ENCODE data around the gene KIAA1958.
"Not testable (repeated sequence)": the region's sequence is repeated elsewhere in the genome, so short reads cannot be mapped to it uniquely, and the experiment has no call there.

Gene KIAA1958

DNA sequence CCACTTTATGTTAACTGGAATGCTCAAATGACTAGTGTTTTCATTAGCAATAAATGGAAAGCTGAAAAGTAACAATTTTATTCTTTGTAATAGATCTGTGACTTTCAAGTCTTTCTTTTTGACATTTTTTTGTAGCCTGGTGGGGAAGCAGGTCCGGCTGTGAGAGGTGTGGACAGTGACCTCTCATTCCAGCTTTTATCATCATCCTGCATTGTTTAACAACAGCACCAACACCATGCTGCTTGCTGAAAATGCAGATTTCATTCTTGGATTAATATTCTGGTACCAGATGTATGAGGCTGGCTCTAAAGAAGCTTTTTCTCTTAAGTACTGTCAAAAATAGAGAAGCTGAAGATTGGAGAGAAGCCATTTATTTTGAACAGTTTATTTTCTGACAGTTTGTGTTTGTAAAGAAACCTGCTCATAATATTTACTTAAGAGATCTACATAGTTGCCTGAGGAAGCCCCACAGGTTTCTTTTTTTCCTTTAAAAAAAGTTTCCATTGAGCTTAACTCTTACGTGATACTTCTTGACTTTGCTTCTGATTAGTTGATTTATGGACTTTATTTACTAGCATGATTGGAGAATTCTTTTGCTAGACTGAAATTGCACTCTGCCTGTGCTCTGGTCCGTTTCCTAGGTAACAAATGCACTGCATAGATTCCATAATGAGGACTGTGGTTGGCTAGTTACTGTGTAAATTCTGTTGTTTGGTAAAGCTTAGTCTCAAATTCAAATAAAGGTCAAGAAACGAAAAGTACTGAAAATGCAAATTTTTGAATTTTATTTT is 3.4 kb downstream of the KIAA1958 start:
- peak; percentile 28 for DNase-seq

DNA sequence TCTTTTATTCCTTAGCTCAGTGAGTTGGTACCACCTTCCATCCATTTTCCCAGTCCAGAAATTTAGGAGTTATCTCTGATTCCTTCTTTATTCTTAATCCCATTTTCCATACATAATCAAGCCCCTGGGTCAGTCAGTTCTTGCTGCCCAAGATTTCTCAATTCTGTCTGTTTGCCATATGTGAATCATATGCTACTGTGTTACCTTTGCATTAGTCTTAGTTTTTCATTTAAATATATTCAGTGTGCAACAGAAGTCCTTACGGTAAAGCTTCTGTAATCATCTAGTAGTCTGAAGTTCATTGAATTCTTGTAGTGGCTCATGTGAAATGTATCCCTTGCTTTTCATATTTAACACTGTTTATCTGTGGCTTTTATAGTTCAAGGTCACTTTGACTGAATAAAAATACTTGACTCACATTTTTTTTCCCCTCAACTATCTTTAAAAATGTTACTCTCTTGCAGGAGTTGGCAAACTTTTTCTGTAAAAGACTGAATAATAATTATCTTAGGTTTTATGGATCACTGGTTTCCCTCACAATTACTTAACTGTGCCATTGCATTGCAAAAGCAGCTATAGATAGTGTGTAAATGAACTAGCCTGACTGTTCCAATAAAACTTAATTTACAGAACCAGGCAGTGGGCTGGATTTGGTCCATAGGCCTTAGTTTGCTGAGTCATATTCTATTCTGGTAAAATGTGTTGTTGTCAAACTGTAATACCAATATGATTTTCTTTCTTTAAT is 6.9 kb downstream of the KIAA1958 start:
- DNase-seq = no peak

DNA sequence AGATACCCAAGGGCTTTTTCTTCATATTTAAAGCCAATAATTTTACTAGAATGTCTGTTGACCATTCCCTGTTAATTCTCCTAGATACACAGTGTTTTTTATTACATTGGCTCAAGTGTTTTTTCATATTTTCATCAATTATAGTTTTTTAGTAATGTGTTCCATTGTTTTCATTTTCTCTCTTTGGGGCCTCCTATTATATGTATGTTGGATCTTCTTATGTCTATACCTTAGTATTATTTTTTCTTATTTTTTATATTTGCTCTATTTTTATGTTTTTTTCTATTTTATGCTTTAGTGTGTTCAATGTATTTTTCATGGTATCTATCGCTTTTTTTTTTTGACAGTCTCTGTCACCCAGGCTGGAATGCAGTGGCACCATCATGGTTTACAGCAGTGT is 7.5 kb downstream of the KIAA1958 start:
- no peak for DNase-seq

DNA sequence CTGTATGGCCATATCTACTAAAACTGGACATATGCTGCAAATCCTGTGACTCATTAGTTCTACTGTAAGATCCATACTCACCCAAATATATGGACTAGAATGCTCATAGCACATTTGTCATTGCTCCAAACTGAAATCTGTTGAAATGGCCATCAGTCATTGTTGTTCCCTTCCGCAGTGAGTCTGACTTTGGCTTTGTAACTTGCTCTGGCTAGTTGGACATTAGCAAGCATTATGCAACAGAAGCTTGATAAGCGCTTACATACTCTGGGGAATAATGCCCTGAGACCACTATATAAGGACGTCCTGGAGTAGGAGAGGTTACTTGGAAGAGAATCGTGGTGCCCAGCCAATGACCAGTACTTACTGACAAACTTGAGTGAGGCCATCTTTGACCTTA is 9.0 kb downstream of the KIAA1958 start:
- no peak for DNase-seq

DNA sequence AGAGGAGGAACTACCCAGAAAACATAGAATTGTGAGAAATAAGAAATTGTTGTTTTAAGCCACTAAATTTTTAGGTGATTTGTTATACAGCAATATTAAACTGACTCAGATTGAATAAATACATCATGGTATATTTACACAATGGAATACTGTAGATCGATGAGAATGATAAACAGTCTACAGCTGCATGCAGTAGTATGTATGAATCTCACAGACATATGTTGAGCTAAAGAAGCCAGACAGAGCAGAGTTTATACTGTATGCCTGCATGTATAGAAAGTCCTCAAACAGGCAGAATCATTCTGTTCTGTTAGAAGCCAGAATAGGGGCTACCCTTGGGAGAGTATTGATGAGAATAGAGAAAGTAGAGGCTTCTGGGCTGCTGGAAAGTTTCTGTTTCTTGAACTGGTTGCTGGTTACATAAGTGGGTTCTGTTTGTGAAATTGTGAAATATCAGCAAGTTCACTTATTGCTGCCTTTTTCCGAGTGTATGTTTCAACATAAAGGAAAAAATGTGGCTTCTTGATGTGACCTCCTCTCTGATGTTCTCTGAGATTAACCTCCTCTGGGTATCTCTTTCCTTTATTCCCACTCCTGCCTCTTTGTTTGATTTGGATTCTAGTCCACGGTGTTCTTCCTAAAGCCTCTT is 9.6 kb downstream of the KIAA1958 start:
- DNase-seq = no peak

DNA sequence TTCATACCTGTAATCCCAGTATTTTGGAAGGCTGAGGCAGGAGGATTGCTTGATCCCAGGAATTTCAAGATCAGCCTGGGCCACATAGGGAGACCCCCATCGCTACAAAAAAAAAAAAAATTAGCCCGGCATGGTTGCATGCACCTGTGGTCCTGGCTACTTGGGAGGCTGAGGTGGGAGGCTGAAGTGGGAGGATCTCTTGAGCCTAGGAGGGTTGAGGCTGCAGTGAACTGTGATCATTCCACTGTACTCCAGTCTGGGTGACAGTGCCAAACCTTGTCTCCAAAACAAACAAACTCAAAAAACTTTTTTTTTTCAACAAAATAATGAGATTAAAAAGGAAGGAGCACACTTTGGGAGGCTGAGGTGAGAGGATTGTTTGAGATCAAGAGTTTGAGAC is 14.2 kb downstream of the KIAA1958 start:
- no peak for DNase-seq

DNA sequence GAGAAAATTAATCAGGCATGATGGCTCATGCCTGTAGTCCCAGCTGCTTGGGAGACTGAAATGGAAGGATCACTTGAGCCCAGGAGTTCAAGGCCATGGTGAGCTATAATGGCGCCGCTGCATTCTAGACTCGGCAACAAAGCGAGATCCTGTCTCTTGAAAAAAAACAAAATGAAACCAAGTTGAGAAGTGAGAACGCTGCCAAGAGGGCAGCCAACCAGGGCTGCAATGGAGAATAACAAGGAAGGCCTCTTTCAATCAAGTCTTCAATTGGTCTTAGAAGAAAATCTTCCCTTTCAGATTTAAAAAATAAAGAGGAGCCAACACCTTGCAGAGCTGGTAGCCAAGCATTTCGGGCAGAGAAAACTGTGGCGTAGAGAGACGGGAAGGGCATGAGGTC is 14.7 kb downstream of the KIAA1958 start:
- peak; percentile 32 for DNase-seq

DNA sequence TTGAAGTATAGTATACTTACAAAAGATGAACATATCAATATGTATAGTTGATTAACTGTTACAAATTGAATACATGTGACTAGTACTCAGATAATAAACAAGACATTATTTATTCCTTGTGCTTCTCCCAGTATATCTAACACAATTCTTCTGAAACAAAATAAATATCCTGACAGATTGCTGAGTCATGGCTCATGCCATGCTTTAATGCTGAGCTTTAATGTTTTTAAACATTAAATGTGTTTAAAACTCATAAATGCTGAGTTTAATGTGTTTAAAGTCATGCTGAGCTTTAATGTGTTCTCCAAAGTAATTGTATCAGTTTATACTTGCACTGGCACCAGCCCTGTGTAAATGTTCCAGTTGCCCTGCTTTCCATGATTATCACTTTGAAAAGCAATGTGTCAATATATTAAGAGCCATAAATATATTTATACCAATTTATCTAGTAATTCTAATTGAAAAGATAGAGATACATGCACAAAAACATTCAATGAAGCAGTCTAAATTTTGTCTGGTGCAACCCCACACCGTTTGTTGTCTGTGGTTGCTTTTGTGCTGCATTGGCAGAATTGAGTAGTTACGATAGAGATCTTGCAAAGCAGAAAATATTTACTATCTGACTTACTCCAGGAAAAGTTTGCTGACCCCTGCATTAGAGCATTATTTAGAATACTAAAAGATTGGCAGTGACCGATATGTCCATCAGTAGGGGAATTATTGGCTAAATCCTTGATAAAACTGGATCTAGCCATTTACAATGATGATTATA is 15.7 kb downstream of the KIAA1958 start:
- DNase-seq = no peak

DNA sequence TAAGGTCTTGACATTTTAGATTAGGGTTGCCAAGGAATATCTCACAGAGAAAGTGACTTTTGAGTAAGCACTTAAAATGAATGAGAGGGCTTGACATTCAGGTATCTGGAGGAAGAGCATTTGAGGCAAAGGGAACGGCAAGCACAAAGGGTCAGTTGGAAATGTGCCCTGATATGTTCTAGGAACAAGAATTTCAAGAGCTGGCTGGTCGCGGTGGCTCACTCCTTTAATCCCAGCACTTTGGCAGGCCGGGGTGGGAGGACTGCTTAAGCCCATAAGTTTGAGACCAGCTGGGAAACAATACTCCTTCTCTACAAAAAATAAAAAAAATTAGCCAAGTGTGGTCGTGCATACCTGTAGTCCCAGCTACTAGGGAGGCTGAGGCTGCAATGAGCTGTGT is 16.5 kb downstream of the KIAA1958 start:
- no peak for DNase-seq

DNA sequence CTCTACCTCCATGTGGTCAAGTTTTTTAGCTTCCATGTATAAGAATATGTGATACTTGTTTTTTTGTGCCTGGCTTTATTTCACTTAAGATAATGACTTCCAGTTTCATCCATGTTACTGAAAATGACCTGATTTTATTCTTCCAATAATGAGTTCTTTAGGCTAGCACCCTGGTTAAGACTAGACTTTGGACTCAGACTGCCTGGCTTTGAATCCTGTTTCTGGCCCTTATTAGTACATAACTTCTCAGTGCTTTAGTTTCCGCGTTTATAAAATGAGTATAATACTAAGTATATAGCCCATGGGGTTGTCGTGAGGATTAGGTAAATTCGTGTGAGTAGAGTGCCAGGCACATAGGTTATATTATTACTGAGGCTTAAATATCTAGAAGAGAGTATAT is 18.5 kb downstream of the KIAA1958 start:
- no peak for DNase-seq

DNA sequence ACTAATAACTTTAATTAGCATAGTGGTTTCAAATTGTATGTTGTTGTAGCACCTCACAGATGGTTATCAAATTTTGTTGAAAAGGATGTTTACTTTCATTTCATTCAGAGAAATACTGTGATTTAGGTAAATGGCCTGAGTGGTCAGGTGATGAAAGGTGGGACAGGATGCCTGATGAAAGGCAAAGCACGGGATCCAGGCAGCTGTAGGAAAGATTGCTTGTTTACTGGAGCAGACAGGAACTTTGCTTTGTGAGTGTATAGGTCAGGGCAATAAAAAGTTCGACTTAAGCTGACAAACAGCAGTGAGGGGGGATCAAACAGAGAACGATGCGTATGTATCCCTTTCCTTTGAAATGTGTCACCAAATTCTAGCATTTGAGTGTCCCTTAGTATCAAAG is 19.0 kb downstream of the KIAA1958 start:
- no peak for DNase-seq

DNA sequence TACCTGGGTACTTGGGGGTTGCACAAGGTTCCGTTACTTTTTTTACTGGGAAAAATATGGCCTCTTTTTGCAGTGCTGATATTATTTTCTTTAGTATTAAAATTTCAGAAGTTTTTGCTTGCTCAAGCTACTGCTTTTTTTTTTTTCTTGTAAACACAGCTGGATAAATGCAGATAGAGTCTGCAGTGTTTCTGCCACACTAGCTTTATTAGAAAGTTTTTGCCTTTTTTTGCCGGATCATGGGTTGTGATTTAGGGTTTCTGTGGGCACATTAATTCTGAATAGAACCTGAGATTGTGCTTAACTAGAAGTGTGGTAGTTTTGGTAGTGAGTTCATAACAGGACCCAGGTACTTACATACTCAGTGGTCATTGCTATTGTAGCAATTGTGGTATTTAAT is 19.9 kb downstream of the KIAA1958 start:
- DNase-seq = no peak

DNA sequence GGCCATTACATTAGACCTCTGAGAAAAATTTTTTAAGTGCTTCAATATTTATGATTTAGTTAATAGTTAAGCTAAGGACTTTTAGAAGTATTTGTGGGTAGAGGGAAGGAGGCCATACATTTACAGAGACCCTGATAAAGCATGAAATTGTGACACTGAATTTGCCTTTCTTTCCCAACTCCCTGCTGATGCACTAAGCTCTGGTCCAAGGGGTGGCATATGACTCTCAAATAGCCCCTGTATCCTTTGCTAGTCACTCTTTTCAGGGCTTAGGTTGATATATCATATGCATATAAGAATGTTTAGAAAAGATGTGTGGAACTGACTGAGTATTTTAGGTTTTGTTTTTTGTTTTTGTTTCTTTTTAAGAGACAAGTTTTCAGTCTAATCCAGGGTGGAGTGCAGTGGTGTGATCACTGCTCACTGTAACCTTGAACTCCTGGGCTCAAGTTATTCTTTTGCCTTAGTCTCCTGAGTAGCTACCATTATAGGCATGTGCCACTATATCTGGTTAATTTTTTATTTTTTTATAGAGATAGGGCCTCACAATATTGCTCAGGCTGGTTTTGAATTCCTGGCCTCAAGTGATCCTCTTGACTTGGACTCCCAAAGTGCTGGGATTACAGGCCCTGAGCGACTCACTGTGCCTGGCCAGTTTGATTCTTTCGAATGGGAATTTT is 20.5 kb downstream of the KIAA1958 start:
- no peak for DNase-seq

DNA sequence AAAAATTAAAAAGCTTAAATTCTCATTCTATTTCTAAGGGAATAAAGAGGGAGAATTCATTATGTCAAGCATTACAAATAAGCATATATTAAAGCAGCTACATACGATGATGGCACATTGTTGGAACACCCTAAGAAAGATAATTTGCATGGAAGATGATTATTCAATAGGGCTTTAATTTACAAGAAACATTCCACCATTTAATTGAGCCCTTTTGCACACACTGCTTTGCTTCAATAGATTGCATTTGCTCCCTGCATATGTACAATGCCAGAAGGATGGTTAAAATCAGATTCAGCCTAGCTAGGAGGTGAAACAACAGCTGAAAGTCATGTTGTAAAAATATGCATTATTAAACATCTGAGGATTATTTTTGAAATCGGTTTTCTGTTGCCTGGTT is 21.8 kb downstream of the KIAA1958 start:
- no peak for DNase-seq

DNA sequence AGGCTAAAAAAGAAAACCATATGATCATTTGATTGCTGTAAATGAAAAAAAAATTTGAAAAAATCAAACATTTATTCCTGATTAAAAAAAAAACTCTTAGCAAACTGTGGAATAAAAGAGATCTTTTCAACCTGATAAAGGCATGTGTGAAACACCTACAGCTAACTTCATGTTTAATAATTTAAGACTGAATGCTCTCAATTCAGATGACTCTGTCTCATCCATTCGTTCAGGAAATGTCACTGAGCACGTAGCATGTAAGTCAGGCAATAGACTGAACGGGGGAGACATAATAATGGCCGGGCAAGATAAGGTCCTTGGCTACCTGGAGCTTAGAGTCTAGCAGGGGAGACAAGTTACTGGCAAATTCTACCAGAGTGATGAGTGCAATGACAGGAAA is 25.8 kb downstream of the KIAA1958 start:
- not testable (repeated sequence) for DNase-seq

DNA sequence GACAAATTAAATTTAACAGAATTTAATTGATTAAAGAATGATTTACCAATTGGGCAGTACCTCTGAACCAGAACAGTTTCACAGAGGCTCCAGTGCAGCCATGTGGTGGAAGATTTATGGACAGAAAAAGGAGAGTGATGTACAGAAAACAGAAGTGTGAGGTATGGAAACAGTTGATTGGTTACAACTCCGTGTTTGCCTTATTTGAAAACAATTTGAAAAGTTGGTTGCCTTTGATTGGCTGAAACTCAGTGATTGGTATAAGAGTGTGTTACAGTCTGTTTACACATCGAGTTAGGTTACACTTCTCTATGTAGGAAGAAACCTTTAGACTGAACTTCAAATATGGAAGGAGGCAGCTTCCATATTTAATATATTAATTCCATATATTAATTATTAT is 30.1 kb downstream of the KIAA1958 start:
- no peak for DNase-seq

DNA sequence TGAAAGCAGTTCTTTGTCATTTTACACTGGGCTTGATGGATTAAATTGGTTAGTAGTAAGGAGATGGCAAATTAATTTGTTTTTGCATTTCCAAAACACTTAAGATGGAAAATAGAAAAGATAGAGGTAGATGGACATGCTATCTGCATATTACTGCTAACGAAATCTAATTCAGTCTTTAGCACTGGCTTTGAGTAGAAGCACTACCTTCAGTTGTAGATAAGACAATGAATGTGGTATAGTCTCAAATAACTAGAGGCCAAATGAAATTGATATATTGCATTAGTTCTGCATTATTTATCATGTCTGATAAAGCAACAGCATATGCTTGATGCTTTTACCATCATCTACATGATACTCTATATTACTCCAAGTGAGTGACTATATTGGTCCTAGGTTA is 33.4 kb downstream of the KIAA1958 start:
- DNase-seq = no peak

DNA sequence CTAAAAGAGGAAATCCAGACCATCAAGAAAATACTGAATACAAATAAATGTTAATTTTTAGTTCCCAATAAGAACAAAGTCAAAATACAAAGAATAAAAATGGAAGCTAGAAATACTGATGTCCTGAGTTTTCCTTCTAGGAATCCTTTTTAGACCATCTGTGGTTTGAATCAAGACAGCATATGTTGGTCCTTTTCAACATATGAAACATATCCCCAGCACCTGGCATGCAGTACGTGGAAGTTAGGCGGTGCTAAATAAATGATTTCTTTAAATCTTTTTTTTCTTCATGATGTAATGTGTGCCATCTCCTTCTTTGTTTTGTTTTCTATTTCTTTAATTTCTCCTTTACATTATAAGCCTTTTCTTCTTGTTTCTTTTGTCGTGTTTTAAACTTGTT is 34.0 kb downstream of the KIAA1958 start:
- no peak for DNase-seq

DNA sequence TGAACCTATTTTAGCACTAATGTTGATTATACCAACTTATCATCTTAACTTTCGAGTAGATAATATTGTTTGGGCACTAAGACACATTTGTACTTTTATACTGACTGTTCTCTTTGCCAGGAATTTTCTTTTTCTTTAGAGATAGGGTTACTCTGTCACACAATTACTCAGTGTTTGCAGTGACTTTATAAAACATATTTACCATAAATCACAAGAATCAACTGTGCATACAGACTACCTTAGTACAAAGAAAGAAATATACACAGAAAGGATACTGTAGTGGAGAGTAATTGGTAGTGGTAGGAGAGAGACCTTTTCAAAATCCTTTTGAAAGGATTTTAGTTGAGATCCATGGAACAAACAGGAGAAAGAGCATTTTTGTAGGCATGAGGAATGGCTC is 40.3 kb downstream of the KIAA1958 start:
- DNase-seq = no peak

DNA sequence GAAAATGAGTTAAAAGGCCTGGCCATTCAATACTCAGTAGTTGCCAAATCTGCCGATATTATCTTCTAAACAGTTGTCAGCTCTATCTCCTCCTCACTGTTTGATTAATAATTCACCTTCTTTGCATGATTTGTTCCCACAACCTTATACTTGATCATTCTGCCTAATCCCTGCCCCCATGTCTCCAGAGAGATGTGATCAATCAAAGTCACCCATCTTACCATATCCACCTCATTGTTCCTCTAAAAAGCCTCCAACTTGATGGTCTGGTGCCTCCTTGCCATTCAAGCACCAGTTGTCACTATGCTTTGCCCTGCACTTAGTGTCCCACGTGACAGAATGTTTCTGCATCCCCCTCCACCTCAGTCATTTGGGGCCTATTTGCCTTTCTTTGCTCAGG is 41.3 kb downstream of the KIAA1958 start:
- no peak for DNase-seq

DNA sequence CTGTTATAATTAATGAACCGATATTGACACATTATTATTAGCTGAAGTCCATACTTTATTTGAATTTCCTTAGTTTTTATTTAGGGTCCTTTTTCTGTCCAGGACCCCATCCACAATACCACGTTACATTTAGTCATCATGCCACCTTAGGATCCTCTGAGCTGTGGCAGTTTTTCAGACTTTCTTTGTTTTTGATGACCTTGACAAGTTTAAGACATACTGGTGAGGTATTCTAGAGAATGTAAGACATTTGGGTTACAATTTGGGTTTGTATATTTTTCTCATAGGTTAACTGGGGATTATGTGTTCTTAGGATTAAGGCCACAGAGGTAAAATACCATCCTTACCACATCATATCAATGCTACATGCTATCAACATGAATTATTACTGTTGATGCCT is 42.7 kb downstream of the KIAA1958 start:
- no peak for DNase-seq

DNA sequence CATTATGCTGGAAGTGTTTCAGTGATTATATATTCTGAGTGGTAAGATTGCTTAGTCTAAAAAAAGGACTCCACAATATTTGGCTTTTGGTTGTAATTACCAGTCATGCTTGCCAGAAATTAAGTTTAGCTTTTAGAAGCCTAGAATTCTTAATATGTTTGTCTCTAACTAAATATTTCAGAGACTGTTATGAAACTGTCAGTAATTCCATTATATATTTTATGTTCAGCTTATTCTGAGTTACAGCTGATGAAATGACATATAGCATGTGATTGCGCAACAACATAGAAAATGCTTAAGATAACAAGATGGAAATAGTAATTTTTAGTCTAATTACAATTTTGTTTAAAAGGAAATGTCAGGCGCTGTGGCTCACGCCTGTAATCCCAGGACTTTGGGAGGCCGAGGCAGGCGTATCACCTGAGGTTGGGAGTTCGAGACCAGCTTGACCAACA is 44.2 kb downstream of the KIAA1958 start:
- no peak for DNase-seq
